ENCODE measurements around the gene CRX. TPM values are rescaled to one million over a fixed set of nuclear protein-coding genes. Genes with fewer than 3 reads are reported as not detected.

Gene CRX
- polyA plus RNA-seq, 1 of the 3 experiments (the other 2 are of a cell fraction): not detected

DNA sequence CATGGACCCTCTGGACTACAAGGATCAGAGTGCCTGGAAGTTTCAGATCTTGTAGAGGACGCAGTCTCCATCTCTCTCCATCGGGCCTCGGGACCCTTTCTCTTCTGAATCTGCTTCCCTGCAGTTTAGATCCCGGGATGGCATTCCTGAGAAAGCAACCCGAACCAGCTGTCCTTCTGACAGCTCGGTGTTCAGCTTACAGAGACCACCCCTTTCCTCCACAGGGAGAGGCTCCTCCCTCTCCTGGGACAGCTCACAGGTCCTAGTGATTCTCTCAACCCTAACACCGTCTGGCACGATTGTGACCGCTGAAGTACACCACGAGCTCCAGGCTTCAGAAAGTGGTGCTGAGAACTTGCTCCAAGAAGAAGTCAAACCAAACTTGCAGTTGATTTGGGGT, 18.2 kb downstream of the CRX start:
- no peak for DNase-seq
- CTCF ChIA-PET: interaction anchor here (1.4 to 1.8 kb wide), 2 partner anchors 9 to 24 kb away, joined by 5 to 7 read pairs; no protein-coding TSS in a partner anchor

DNA sequence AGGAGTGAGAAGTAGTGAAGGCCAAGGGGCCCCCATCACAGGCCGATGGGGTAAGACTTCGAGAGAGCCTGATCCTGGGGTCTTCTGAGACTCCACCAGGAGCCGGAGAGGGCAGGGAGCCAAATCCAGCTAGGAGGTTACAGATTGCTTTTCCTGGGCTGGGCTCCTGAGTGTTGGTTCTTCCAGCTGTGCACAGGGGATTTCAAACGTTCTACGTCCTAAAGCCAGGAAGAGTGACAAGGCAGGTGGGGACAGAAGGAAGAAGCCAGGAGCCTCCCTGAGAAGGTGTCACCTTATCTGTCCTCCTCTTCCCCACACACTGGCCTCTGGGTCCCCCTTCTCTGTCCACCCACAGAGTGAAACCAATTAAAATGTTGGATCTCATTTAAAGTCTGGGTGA, 21.2 kb downstream of the CRX start:
- H3K4me1 ChIP-seq (ENCODE audit: control insufficient read depth in 1 of 2, insufficient read depth in 2 of 2, low read depth in 1 of 2, low read length in 1 of 2): no peaks in the 10 kb centered on the region
- DNase-seq: no peak
- H3K4me3 ChIP-seq (ENCODE audit: low read depth in 2 of 2, low read length in 1 of 2): no peak overlapping the region
- no peak for TF ChIP-seq RXRA (IDR thresholded peaks at IDR 0.05; ENCODE audit: borderline replicate concordance, low read depth)
- TF ChIP-seq, protein P1, sequence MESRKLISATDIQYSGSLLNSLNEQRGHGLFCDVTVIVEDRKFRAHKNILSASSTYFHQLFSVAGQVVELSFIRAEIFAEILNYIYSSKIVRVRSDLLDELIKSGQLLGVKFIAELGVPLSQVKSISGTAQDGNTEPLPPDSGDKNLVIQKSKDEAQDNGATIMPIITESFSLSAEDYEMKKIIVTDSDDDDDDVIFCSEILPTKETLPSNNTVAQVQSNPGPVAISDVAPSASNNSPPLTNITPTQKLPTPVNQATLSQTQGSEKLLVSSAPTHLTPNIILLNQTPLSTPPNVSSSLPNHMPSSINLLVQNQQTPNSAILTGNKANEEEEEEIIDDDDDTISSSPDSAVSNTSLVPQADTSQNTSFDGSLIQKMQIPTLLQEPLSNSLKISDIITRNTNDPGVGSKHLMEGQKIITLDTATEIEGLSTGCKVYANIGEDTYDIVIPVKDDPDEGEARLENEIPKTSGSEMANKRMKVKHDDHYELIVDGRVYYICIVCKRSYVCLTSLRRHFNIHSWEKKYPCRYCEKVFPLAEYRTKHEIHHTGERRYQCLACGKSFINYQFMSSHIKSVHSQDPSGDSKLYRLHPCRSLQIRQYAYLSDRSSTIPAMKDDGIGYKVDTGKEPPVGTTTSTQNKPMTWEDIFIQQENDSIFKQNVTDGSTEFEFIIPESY (IDR thresholded peaks at IDR 0.05; ENCODE audit: borderline replicate concordance, low read depth): no peak
- no peak for TF ChIP-seq NFIC (IDR thresholded peaks at IDR 0.05; ENCODE audit: borderline replicate concordance)
- no peak for TF ChIP-seq EZH2phosphoT487 (IDR thresholded peaks at IDR 0.05; ENCODE audit: borderline replicate concordance, low read depth)
- TF ChIP-seq RFX5 (IDR thresholded peaks at IDR 0.05; ENCODE audit: low read length): no peak
- TF ChIP-seq FOSL2 (IDR thresholded peaks at IDR 0.05; ENCODE audit: borderline replicate concordance, low read depth): no peak
- no peak for TF ChIP-seq MXI1 (IDR thresholded peaks at IDR 0.05; ENCODE audit: low read depth, low read length)
- TF ChIP-seq, protein P2, sequence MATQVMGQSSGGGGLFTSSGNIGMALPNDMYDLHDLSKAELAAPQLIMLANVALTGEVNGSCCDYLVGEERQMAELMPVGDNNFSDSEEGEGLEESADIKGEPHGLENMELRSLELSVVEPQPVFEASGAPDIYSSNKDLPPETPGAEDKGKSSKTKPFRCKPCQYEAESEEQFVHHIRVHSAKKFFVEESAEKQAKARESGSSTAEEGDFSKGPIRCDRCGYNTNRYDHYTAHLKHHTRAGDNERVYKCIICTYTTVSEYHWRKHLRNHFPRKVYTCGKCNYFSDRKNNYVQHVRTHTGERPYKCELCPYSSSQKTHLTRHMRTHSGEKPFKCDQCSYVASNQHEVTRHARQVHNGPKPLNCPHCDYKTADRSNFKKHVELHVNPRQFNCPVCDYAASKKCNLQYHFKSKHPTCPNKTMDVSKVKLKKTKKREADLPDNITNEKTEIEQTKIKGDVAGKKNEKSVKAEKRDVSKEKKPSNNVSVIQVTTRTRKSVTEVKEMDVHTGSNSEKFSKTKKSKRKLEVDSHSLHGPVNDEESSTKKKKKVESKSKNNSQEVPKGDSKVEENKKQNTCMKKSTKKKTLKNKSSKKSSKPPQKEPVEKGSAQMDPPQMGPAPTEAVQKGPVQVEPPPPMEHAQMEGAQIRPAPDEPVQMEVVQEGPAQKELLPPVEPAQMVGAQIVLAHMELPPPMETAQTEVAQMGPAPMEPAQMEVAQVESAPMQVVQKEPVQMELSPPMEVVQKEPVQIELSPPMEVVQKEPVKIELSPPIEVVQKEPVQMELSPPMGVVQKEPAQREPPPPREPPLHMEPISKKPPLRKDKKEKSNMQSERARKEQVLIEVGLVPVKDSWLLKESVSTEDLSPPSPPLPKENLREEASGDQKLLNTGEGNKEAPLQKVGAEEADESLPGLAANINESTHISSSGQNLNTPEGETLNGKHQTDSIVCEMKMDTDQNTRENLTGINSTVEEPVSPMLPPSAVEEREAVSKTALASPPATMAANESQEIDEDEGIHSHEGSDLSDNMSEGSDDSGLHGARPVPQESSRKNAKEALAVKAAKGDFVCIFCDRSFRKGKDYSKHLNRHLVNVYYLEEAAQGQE (IDR thresholded peaks at IDR 0.05; ENCODE audit: low read depth, low read length): no peak
- TF ChIP-seq, protein P3, sequence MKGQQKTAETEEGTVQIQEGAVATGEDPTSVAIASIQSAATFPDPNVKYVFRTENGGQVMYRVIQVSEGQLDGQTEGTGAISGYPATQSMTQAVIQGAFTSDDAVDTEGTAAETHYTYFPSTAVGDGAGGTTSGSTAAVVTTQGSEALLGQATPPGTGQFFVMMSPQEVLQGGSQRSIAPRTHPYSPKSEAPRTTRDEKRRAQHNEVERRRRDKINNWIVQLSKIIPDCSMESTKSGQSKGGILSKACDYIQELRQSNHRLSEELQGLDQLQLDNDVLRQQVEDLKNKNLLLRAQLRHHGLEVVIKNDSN (IDR thresholded peaks at IDR 0.05; ENCODE audit: borderline replicate concordance, low read depth): no peak
- TF ChIP-seq MEF2A (IDR thresholded peaks at IDR 0.05; ENCODE audit: borderline replicate concordance, low read depth): no peak
- TF ChIP-seq TCF12 (IDR thresholded peaks at IDR 0.05): no peak
- TF ChIP-seq GATA2 (CRISPR knock-in tag; IDR thresholded peaks at IDR 0.05): no peak
- no peak for TF ChIP-seq GABPA (IDR thresholded peaks at IDR 0.05; ENCODE audit: low read depth)
- TF ChIP-seq ELF1 (IDR thresholded peaks at IDR 0.05): no peak
- TF ChIP-seq, protein P4, sequence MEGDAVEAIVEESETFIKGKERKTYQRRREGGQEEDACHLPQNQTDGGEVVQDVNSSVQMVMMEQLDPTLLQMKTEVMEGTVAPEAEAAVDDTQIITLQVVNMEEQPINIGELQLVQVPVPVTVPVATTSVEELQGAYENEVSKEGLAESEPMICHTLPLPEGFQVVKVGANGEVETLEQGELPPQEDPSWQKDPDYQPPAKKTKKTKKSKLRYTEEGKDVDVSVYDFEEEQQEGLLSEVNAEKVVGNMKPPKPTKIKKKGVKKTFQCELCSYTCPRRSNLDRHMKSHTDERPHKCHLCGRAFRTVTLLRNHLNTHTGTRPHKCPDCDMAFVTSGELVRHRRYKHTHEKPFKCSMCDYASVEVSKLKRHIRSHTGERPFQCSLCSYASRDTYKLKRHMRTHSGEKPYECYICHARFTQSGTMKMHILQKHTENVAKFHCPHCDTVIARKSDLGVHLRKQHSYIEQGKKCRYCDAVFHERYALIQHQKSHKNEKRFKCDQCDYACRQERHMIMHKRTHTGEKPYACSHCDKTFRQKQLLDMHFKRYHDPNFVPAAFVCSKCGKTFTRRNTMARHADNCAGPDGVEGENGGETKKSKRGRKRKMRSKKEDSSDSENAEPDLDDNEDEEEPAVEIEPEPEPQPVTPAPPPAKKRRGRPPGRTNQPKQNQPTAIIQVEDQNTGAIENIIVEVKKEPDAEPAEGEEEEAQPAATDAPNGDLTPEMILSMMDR (IDR thresholded peaks at IDR 0.05): no peak
- TF ChIP-seq RAD21 (IDR thresholded peaks at IDR 0.05; ENCODE audit: low read length): no peak
- TF ChIP-seq SIN3A (IDR thresholded peaks at IDR 0.05; ENCODE audit: borderline replicate concordance, low read depth, low read length): no peak
- POLR2A ChIA-PET: no interaction called here
- H4K20me1 ChIP-seq (ENCODE audit: insufficient read depth): no peaks in the 10 kb centered on the region
- peaks cover 61% of the 10 kb centered on the region for H3K27me3 ChIP-seq (ENCODE audit: insufficient read depth)
- CTCF ChIA-PET: no interaction called here
- H3K9ac ChIP-seq: no peak overlapping the region
- no peak overlapping the region for H3K4me2 ChIP-seq
- 24% methylated on average over 4 of the region's 5 CpGs for WGBS (ENCODE audit: low lambda C conversion rate)
- no peaks in the 10 kb centered on the region for H3K36me3 ChIP-seq (replicated peaks in 1 of 2; ENCODE audit: control insufficient read depth in 1 of 2, insufficient read depth in 2 of 2, low read length in 1 of 2)
- no peak overlapping the region for H2AFZ ChIP-seq (ENCODE audit: low read depth)
- H3F3A ChIP-seq (replicated peaks; ENCODE audit: insufficient read depth): peaks cover 9% of the 10 kb centered on the region
- no peaks in the 10 kb centered on the region for H3K9me3 ChIP-seq
- no peak overlapping the region for H3K27ac ChIP-seq (ENCODE audit: low read depth in 2 of 2, low read length in 1 of 2)
- no peaks in the 10 kb centered on the region for H3K79me2 ChIP-seq (ENCODE audit: insufficient read depth)
- no peaks in the 10 kb centered on the region for H3K9me2 ChIP-seq

More for the DNA sequence above, 18.2 kb downstream of the CRX start:
- H2AFZ ChIP-seq (ENCODE audit: low read depth): no peak overlapping the region
- H3K27me3 ChIP-seq (ENCODE audit: insufficient read depth): peaks cover 50% of the 10 kb centered on the region
- no peaks in the 10 kb centered on the region for H3K36me3 ChIP-seq (replicated peaks in 1 of 2; ENCODE audit: control insufficient read depth in 1 of 2, insufficient read depth in 2 of 2, low read length in 1 of 2)
- H3K9me3 ChIP-seq: no peaks in the 10 kb centered on the region
- no peak overlapping the region for H3K27ac ChIP-seq (ENCODE audit: low read depth in 2 of 2, low read length in 1 of 2)
- no peaks in the 10 kb centered on the region for H3K79me2 ChIP-seq (ENCODE audit: insufficient read depth)
- H3K4me3 ChIP-seq (ENCODE audit: low read depth in 2 of 2, low read length in 1 of 2): no peak overlapping the region
- H3K4me2 ChIP-seq: no peak overlapping the region
- WGBS (ENCODE audit: low lambda C conversion rate): 15% methylated on average over 6 of the region's 10 CpGs
- POLR2A ChIA-PET: no interaction called here
- no peaks in the 10 kb centered on the region for H3K9me2 ChIP-seq
- no peak overlapping the region for H3K9ac ChIP-seq
- no peaks in the 10 kb centered on the region for H3K4me1 ChIP-seq (ENCODE audit: control insufficient read depth in 1 of 2, insufficient read depth in 2 of 2, low read depth in 1 of 2, low read length in 1 of 2)
- H3F3A ChIP-seq (replicated peaks; ENCODE audit: insufficient read depth): peaks cover 11% of the 10 kb centered on the region
- H4K20me1 ChIP-seq (ENCODE audit: insufficient read depth): no peaks in the 10 kb centered on the region
- no peak for TF ChIP-seq RXRA (IDR thresholded peaks at IDR 0.05; ENCODE audit: borderline replicate concordance, low read depth)
- no peak for TF ChIP-seq GABPA (IDR thresholded peaks at IDR 0.05; ENCODE audit: low read depth)
- TF ChIP-seq POLR2AphosphoS5 (IDR thresholded peaks at IDR 0.05; ENCODE audit: low read depth, low read length): no peak
- TF ChIP-seq NRF1 (IDR thresholded peaks at IDR 0.05; ENCODE audit: low read depth, low read length): no peak

All from SK-N-SH (cell line).